SU-DHL-6 (cell line): Measurements from ENCODE around the gene GPR141.

Source experiments
- H2AFZ ChIP-seq: fragments of 200-600 bp; sonication (generic); 2 replicates; pipeline ENCODE4 v1.6.1; 2014; ENCODE audit warnings: low read depth, mild to moderate bottlenecking, moderate library complexity, mixed read lengths, antibody characterized with exemption, low read length; ENCODE audit not compliant: severe bottlenecking
- H3F3A ChIP-seq: fragments of 200-600 bp; shearing (Covaris generic); 2 replicates; pipeline ENCODE4 v1.6.0; 2016; ENCODE audit warnings: antibody characterized with exemption, mild to moderate bottlenecking; ENCODE audit not compliant: insufficient read depth
- H3K27ac ChIP-seq: fragments of 200-600 bp; sonication (generic); 2 replicates; pipeline ENCODE4 v1.5.1; 2016; ENCODE audit warnings: low read depth, mild to moderate bottlenecking, low read length, moderate library complexity, mixed read lengths
- H3K27me3 ChIP-seq: fragments of 200-600 bp; sonication (generic), shearing (Covaris generic); 2 replicates; pipeline ENCODE4 v1.6.0; 2014; ENCODE audit warnings: mild to moderate bottlenecking, low read length
- H3K36me3 ChIP-seq: fragments of 200-600 bp; sonication (generic); 2 replicates; pipeline ENCODE4 v1.6.1; 2014; ENCODE audit warnings: mild to moderate bottlenecking, low read length, mixed read lengths
- H3K4me2 ChIP-seq: fragments of 300-600, 200-600 bp; shearing (Covaris generic), sonication (generic); 2 replicates; pipeline ENCODE4 v1.6.0; 2014; ENCODE audit warnings: low read length, low read depth, mild to moderate bottlenecking; ENCODE audit not compliant: poor library complexity, severe bottlenecking
- H3K4me3 ChIP-seq: fragments of 200-600 bp; sonication (generic); 2 replicates; pipeline ENCODE4 v1.5.1; 2014; ENCODE audit warnings: antibody characterized with exemption, low read length, mild to moderate bottlenecking, mixed read lengths; ENCODE audit not compliant: insufficient read depth, poor library complexity, severe bottlenecking
- H3K79me2 ChIP-seq: fragments of 200-600 bp; sonication (generic); 2 replicates; pipeline ENCODE4 v1.6.1; 2014; ENCODE audit warnings: mild to moderate bottlenecking, low read length, moderate library complexity; ENCODE audit not compliant: insufficient read depth
- H3K9ac ChIP-seq: fragments of 200-600 bp; sonication (generic); 2 replicates; pipeline ENCODE4 v1.7.0; 2014; ENCODE audit warnings: mild to moderate bottlenecking, low read length
- H3K9me2 ChIP-seq: fragments of 200-600 bp; sonication (generic); replicated peaks from 2 replicates; pipeline ENCODE4 v1.6.1; 2014; ENCODE audit warnings: low read length; ENCODE audit not compliant: insufficient read depth
- H3K9me3 ChIP-seq: fragments of 200-600 bp; sonication (generic); 2 replicates; pipeline ENCODE4 v1.6.1; 2014; ENCODE audit warnings: low read length, mixed read lengths; ENCODE audit not compliant: insufficient read depth
- H4K20me1 ChIP-seq: fragments of 200-600 bp; sonication (generic); 2 replicates; pipeline ENCODE4 v1.6.1; 2014; ENCODE audit warnings: low read depth, mild to moderate bottlenecking, antibody characterized with exemption, low read length, moderate library complexity, mixed read lengths
- CTCF ChIP-seq: fragments of 200-600 bp; sonication (generic); IDR thresholded peaks from one replicate; pipeline ENCODE4 v1.5.1; 2017; ENCODE audit warnings: antibody characterized with exemption, mild to moderate bottlenecking, low read length, moderate library complexity; ENCODE audit not compliant: insufficient read depth, poor library complexity, severe bottlenecking
- EZH2phosphoT487 ChIP-seq: fragments of 200-600 bp; sonication (generic), shearing (Covaris generic); conservative IDR thresholded peaks from 2 replicates; pipeline ENCODE4 v1.6.1; 2018; ENCODE audit warnings: mild to moderate bottlenecking, antibody characterized with exemption, low read length, moderate library complexity, mixed read lengths

The GPR141 gene

DNA sequence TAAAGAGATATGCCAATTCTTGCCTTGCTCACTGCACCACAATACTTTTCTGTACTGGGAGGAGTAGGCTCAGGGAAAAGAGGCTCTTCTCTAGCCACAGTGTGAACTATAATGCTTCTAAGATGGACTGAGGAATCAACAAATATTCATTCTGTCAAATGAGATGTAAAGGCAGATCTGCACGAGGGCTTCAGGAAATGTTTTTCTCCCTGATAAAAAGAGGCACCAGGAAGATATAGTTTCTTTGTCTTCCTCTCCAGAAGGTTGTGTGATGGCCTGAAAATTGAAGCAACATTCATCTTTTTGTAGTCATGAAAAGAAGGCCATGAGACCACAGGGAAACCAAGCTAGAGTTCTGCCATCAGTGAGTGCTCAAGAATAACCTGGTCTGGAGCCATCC, 85.7 kb downstream of the GPR141 start:
- Histone ChIP-seq H3K9me3 (no peaks in the 10 kb centered on the region), H3K79me2 (no peaks in the 10 kb centered on the region), H3F3A (no peaks in the 10 kb centered on the region), H3K27ac (no peak overlapping the region), H3K27me3 (no peaks in the 10 kb centered on the region), H3K9ac (no peak overlapping the region), H3K4me2 (no peak overlapping the region), H3K4me3 (no peak overlapping the region), H2AFZ (no peak overlapping the region), H3K36me3 (no peaks in the 10 kb centered on the region), H4K20me1 (no peaks in the 10 kb centered on the region), H3K9me2 (no peaks in the 10 kb centered on the region)
- no peak for TF ChIP-seq CTCF
- no peak for TF ChIP-seq EZH2phosphoT487

GRCh38 chr7:37769726-37770125, 86.2 kb downstream of the GPR141 start:
- Histone ChIP-seq H3K27me3 (no peaks in the 10 kb centered on the region), H3K9me3 (no peaks in the 10 kb centered on the region), H3K9ac (no peak overlapping the region), H3K79me2 (no peaks in the 10 kb centered on the region), H3K36me3 (no peaks in the 10 kb centered on the region), H3K4me3 (no peak overlapping the region), H4K20me1 (no peaks in the 10 kb centered on the region), H2AFZ (no peak overlapping the region), H3F3A (no peaks in the 10 kb centered on the region), H3K9me2 (no peaks in the 10 kb centered on the region), H3K27ac (no peak overlapping the region), H3K4me2 (no peak overlapping the region)
- TF ChIP-seq EZH2phosphoT487 (no peak), CTCF (no peak)

GRCh38 chr7:37770838-37771237, 87.3 kb downstream of the GPR141 start:
- Histone ChIP-seq H3K79me2 (no peaks in the 10 kb centered on the region), H3K4me3 (no peak overlapping the region), H3K27me3 (no peaks in the 10 kb centered on the region), H3F3A (no peaks in the 10 kb centered on the region), H2AFZ (no peak overlapping the region), H3K27ac (no peak overlapping the region), H4K20me1 (no peaks in the 10 kb centered on the region), H3K9me2 (no peaks in the 10 kb centered on the region), H3K9me3 (no peaks in the 10 kb centered on the region), H3K4me2 (no peak overlapping the region), H3K9ac (no peak overlapping the region), H3K36me3 (no peaks in the 10 kb centered on the region)
- TF ChIP-seq EZH2phosphoT487 (no peak), CTCF (no peak)

DNA sequence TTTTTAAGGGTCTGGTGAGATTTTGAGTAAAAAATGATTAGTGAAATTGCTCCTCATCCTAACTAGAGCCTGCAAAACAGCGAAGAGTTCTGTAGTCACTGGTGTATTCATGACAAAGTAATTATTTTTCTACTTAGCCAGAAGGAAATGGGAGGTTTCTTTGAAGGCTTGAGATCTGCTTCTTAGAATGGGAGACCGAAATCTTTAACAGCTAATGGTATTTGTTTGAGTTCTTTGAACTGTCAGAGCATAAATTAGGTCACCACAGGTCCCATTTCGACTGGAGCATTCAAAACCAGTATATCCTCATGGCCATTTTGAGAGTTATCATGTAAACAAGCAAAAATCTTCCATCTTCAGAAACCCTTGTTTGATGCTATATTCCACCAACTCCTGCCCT, 87.8 kb downstream of the GPR141 start:
- H3K27ac ChIP-seq: no peak overlapping the region
- no peaks in the 10 kb centered on the region for H3K36me3 ChIP-seq
- no peaks in the 10 kb centered on the region for H4K20me1 ChIP-seq
- TF ChIP-seq EZH2phosphoT487: no peak
- H3K79me2 ChIP-seq: no peaks in the 10 kb centered on the region
- H2AFZ ChIP-seq: no peak overlapping the region
- H3F3A ChIP-seq: no peaks in the 10 kb centered on the region
- no peak overlapping the region for H3K9ac ChIP-seq
- 0 out of 2 replicates have a peak, but pooled peaks cover 3% of the 10 kb centered on the region for H3K9me3 ChIP-seq
- H3K9me2 ChIP-seq: no peaks in the 10 kb centered on the region
- no peak overlapping the region for H3K4me2 ChIP-seq
- H3K27me3 ChIP-seq: no peaks in the 10 kb centered on the region
- H3K4me3 ChIP-seq: no peak overlapping the region
